Kidney epithelial cell (primary cell): ENCODE measurements around the gene BMPER. TPM values are rescaled to one million over a fixed set of nuclear protein-coding genes. Genes with fewer than 3 reads are reported as not detected.

Source experiments
- DNase-seq: peaks from one replicate; pipeline ENCODE4 v3.0.0-alpha.2; 2010; ENCODE audit warnings: low read depth
- H3K27me3 ChIP-seq: 2 replicates; pipeline ENCODE4 v1.6.0; 2011; ENCODE audit warnings: low read length; ENCODE audit not compliant: control insufficient read depth, insufficient read depth
- H3K36me3 ChIP-seq: 2 replicates; pipeline ENCODE4 v1.5.1; 2011; ENCODE audit warnings: low read length; ENCODE audit not compliant: control insufficient read depth, insufficient read depth
- H3K4me3 ChIP-seq: 2 replicates; pipeline ENCODE4 v1.5.1; 2011; ENCODE audit warnings: low read depth, mild to moderate bottlenecking, control low read depth, low read length
- total RNA-seq: library from RNA; depleted of rRNA; stranded (reverse); fragments of >200 nt; gene quantifications from 2 replicates; pipeline ENCODE4 v1.2.3, GENCODE V29; 2015
- TF ChIP-seq, protein P1 (sequence below): IDR thresholded peaks from 2 replicates; pipeline ENCODE4 v1.5.1; 2011; ENCODE audit warnings: mild to moderate bottlenecking, moderate library complexity, low read length, control low read depth, inconsistent platforms; ENCODE audit not compliant: insufficient read depth, poor library complexity, severe bottlenecking

The BMPER gene
- total RNA-seq, 1 donor from 2014 or later: 0.04 TPM

DNA sequence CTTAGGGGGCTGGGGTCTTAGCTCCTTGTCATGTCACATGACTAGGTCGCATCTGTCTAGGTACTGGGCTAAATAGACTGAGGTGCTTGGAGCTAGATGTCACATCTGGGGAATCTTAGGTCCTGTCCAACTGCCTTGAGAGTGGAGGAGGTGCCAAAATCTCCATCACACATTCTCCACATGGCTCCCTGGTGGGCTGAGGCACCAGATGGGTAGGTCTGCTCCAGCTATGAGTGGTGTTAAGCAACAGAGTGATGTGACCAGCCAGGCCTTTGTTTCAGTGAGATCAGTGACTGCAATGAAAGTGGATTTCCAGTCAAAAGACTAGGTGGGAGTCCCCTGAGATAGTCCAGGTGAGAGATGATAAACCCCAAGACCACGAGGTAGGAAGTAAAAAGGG lies 251.8 kb downstream of the BMPER start:
- DNase-seq: no peak
- H3K36me3 ChIP-seq: no peaks in the 10 kb centered on the region
- TF ChIP-seq, protein P1, sequence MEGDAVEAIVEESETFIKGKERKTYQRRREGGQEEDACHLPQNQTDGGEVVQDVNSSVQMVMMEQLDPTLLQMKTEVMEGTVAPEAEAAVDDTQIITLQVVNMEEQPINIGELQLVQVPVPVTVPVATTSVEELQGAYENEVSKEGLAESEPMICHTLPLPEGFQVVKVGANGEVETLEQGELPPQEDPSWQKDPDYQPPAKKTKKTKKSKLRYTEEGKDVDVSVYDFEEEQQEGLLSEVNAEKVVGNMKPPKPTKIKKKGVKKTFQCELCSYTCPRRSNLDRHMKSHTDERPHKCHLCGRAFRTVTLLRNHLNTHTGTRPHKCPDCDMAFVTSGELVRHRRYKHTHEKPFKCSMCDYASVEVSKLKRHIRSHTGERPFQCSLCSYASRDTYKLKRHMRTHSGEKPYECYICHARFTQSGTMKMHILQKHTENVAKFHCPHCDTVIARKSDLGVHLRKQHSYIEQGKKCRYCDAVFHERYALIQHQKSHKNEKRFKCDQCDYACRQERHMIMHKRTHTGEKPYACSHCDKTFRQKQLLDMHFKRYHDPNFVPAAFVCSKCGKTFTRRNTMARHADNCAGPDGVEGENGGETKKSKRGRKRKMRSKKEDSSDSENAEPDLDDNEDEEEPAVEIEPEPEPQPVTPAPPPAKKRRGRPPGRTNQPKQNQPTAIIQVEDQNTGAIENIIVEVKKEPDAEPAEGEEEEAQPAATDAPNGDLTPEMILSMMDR: no peak
- no peak overlapping the region for H3K4me3 ChIP-seq
- no peaks in the 10 kb centered on the region for H3K27me3 ChIP-seq

DNA sequence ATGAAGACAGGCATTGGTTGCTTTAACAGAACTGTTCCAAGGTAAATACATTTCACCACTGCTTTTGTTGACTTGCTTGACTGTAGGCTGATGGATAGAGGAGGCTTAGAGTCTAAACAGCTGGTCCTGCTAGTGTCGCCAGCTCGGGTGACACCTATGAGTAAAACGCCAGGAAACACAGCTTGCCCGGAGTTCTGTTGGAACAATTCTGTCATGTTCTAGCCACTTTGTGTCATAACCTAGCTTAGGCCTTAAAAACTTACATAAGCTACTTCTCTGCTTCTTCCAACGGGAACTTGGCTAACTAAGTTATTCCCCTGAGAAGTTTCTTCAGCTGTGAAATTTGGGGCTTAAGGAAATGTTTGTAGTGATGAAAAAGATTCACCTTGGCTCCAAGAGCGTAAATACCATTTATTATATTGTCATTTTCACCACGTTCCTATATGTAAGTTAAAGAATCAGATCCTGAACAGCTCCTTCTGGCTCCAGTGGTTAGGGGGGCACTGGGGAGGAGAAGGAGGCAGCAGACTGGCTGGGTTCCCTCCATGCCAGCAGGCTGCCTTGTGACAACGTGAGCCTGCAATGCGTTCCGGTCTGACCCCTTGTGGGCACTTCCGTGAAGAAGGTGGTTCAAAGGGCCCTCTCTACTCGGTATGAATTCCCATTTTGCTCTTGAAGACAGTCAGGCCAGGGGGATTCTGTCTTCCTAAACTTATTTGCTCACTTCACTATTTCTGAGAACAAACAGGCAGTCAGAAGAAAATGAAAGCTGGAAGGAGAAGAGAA lies 253.2 kb downstream of the BMPER start:
- TF ChIP-seq, protein P1: no peak
- Histone ChIP-seq H3K36me3 (no peaks in the 10 kb centered on the region), H3K4me3 (no peak overlapping the region), H3K27me3 (no peaks in the 10 kb centered on the region)
- no peak for DNase-seq

DNA sequence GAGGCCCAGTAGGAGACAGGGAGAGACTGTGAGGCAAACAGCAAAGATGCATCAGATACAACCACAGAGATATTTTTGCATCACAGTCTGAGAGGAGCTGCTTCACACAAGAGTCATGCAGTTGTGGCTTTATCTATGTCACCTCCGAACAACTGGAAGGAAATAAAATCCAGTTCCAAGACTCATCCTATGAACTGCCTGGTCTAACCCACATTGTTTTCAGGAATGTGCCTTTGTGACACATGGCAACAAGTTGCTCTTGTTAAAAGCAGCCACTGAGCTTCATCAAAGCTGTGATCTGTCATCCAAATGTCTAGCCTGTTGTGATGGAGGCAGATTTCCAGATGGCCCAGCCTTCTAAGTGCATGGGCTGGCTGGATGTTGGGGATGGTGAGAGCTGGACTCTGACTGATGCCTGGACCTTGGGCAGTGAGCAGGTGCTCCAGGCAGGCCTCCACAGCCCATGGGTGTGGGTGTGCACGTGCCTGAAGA lies 255.0 kb downstream of the BMPER start:
- no peak for DNase-seq
- Histone ChIP-seq H3K36me3 (no peaks in the 10 kb centered on the region), H3K27me3 (no peaks in the 10 kb centered on the region), H3K4me3 (no peak overlapping the region)
- TF ChIP-seq, protein P1: no peak

DNA sequence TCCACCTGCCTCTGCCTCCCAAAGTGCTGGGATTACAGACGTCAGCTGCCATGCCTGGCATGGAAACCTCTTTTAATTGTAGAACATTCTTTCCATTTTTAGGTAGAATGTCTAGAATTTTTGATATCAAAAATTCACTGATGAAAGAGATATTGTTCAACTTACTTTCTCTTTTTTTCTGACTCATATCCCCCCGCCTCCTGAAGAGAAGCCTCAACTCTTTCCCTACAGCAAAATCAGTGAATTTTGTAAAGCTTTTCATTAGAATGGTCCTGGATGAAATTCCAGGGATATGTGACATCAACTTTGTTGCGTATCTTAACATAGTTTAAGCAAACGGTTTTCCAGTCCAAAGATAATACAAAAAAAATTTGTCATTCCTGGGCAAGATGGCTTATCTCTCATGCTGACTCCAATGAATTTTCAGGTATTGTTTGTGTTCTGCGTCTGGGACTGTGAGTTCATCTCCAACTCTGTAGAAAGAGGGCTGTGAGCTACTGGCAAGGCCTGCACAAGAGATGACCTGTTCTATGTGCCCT lies 256.8 kb downstream of the BMPER start:
- no peak for DNase-seq
- no peaks in the 10 kb centered on the region for H3K36me3 ChIP-seq
- no peaks in the 10 kb centered on the region for H3K27me3 ChIP-seq
- TF ChIP-seq, protein P1: no peak
- no peak overlapping the region for H3K4me3 ChIP-seq

DNA sequence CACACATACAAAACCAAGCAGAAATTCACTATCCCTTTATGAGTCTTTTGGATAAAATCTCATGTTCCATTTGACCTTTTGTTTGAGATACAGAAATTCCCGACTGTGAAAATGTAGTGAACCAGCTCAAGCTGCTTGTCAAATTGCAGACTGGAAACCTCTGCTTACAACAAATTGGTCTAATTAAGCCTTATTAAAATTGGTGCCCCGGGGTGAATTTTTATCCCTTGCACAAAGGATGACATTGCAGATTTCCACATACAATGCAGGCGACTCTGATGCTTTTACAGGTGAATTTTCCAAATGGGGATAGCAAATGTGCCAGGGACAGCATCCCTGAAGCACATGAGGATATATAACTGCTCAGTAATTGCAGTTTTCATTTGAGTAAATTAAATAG lies 257.3 kb downstream of the BMPER start:
- TF ChIP-seq, protein P1: no peak
- no peak for DNase-seq
- Histone ChIP-seq H3K27me3 (no peaks in the 10 kb centered on the region), H3K36me3 (no peaks in the 10 kb centered on the region), H3K4me3 (no peak overlapping the region)
